H1 (cell line): ENCODE data around the gene KRTAP4-1. TPM values are rescaled to one million over a fixed set of nuclear protein-coding genes. Genes with fewer than 3 reads are reported as not detected.

Experiments used
- CTCF ChIA-PET: fragments of 300-600 bp; sonication (Branson Sonifier 250); formaldehyde crosslinking; loops from one replicate; lab custom pipeline; 2021; ENCODE audit not compliant: partially characterized antibody; lab: Charles Lee
- POLR2A ChIA-PET: fragments of 300-600 bp; sonication (Branson Sonifier 250); formaldehyde crosslinking; loops from one replicate; lab custom pipeline; 2021; ENCODE audit warnings: inconsistent platforms; ENCODE audit not compliant: partially characterized antibody; lab: Charles Lee
- DNase-seq, 2 experiments: peaks; one replicate each; pipeline versions ENCODE4 v3.0.0 to v3.0.0-alpha.2; 2010 to 2022; ENCODE audit warnings: low spot score in 2 of 2, low read depth in 1 of 2, mixed read lengths in 1 of 2
- FAIRE-seq: peaks from 2 replicates; lab custom pipeline; 2011; peaks lifted over from hg19 to GRCh38; lab: Jason Lieb, UNC
- H2AFZ ChIP-seq: 2 replicates; pipeline ENCODE4 v1.8.1; 2012; ENCODE audit warnings: low read length, inconsistent platforms
- H2AK5ac ChIP-seq: 2 replicates; pipeline ENCODE4 v1.6.1; 2013; ENCODE audit warnings: low read depth, low read length
- H2BK120ac ChIP-seq: replicated peaks from 2 replicates; pipeline ENCODE3; 2013; ENCODE audit warnings: low read depth, low read length, inconsistent platforms
- H2BK12ac ChIP-seq: 2 replicates; pipeline ENCODE4 v1.6.1; 2013; ENCODE audit warnings: low read depth, low read length
- H2BK15ac ChIP-seq: 2 replicates; pipeline ENCODE4 v1.6.1; 2013; ENCODE audit warnings: low read length
- H2BK20ac ChIP-seq: 2 replicates; pipeline ENCODE4 v1.6.1; 2013; ENCODE audit warnings: low read length
- H2BK5ac ChIP-seq: 2 replicates; pipeline ENCODE4 v1.6.1; 2013; ENCODE audit warnings: low read depth, low read length
- H3K14ac ChIP-seq: 2 replicates; pipeline ENCODE4 v1.6.1; 2013; ENCODE audit warnings: inconsistent platforms; ENCODE audit not compliant: insufficient read length
- H3K18ac ChIP-seq: 2 replicates; pipeline ENCODE4 v1.6.1; 2013; ENCODE audit warnings: low read length; ENCODE audit errors: extremely low read depth
- H3K23ac ChIP-seq: 2 replicates; pipeline ENCODE4 v1.6.1; 2013; ENCODE audit warnings: inconsistent platforms; ENCODE audit not compliant: insufficient read length
- H3K23me2 ChIP-seq: 2 replicates; pipeline ENCODE4 v1.6.1; 2013; ENCODE audit warnings: low read depth, low read length
- H3K27ac ChIP-seq: 2 replicates; pipeline ENCODE4 v1.6.1; 2011; ENCODE audit warnings: low read depth, low read length, inconsistent platforms
- H3K27me3 ChIP-seq, 4 experiments: replicated peaks in 1 of 4; 1 replicate in 1 of 4; 2 replicates in 3 of 4; pipeline versions ENCODE4 v1.6.1 to v1.8.1; 2011 to 2013; ENCODE audit warnings: low read length in 3 of 4, mild to moderate bottlenecking in 3 of 4, inconsistent platforms in 2 of 4, mixed read lengths in 2 of 4, moderate library complexity in 1 of 4; ENCODE audit not compliant: control insufficient read depth in 3 of 4, insufficient read depth in 3 of 4; ENCODE audit errors: extremely low read depth in 1 of 4
- H3K36me3 ChIP-seq, 4 experiments: 2 replicates each; pipeline versions ENCODE4 v1.6.1 to v1.8.1; 2011 to 2013; ENCODE audit warnings: mild to moderate bottlenecking in 4 of 4, low read length in 3 of 4, moderate library complexity in 2 of 4, control low read depth in 1 of 4, inconsistent platforms in 1 of 4; ENCODE audit not compliant: insufficient read depth in 4 of 4, control insufficient read depth in 2 of 4
- H3K4ac ChIP-seq: replicated peaks from 2 replicates; pipeline ENCODE3; 2013; ENCODE audit warnings: low read length, low read depth, mixed read lengths, inconsistent platforms; ENCODE audit not compliant: insufficient read length
- H3K4me1 ChIP-seq, 4 experiments: replicated peaks in 1 of 4; 1 replicate in 1 of 4; 2 replicates in 3 of 4; pipeline versions ENCODE4 v1.6.1 to v1.8.1; 2011 to 2013; ENCODE audit warnings: low read length in 3 of 4, inconsistent platforms in 2 of 4, mixed read lengths in 1 of 4; ENCODE audit not compliant: insufficient read depth in 4 of 4, control insufficient read depth in 3 of 4
- H3K4me2 ChIP-seq, 2 experiments: 2 replicates each; pipeline versions ENCODE4 v1.6.1 to v1.8.1; 2011 to 2013; ENCODE audit warnings: low read depth in 2 of 2, low read length in 2 of 2, control low read depth in 1 of 2, inconsistent platforms in 1 of 2, mild to moderate bottlenecking in 1 of 2; ENCODE audit not compliant: insufficient read depth in 1 of 2
- H3K4me3 ChIP-seq, 4 experiments: fragments of 200-600, 300-600 bp in 1 of 4; sonication (generic), shearing (Covaris generic), sonication (Bioruptor Twin) in 1 of 4; 2 replicates each; pipeline versions ENCODE4 v1.5.1 to v1.8.1; 2011 to 2016; ENCODE audit warnings: low read length in 4 of 4, low read depth in 3 of 4, control low read depth in 2 of 4, inconsistent platforms in 2 of 4, mild to moderate bottlenecking in 2 of 4, mixed read lengths in 1 of 4, moderate library complexity in 1 of 4; ENCODE audit not compliant: insufficient read depth in 2 of 4; ENCODE audit errors: extremely low read depth in 1 of 4
- H3K56ac ChIP-seq: replicated peaks from 2 replicates; pipeline ENCODE3; 2013; ENCODE audit warnings: low read depth, mild to moderate bottlenecking, mixed read lengths, low read length, inconsistent platforms; ENCODE audit not compliant: insufficient read length
- H3K79me1 ChIP-seq: 2 replicates; pipeline ENCODE4 v1.6.1; 2013; ENCODE audit warnings: low read depth, low read length, control low read depth
- H3K79me2 ChIP-seq, 2 experiments: 2 replicates each; pipeline versions ENCODE4 v1.6.1 to v1.8.1; 2012 to 2013; ENCODE audit warnings: low read length in 2 of 2, mild to moderate bottlenecking in 2 of 2, inconsistent platforms in 1 of 2; ENCODE audit not compliant: insufficient read depth in 2 of 2, control insufficient read depth in 1 of 2
- H3K9ac ChIP-seq, 4 experiments: replicated peaks in 1 of 4; 1 replicate in 1 of 4; 2 replicates in 3 of 4; pipeline versions ENCODE4 v1.6.1 to v1.8.1; 2011 to 2013; ENCODE audit warnings: low read depth in 3 of 4, low read length in 3 of 4, control low read depth in 2 of 4, mild to moderate bottlenecking in 2 of 4, moderate library complexity in 2 of 4, inconsistent platforms in 1 of 4; ENCODE audit errors: extremely low read depth in 1 of 4
- H3K9me3 ChIP-seq, 2 experiments: 2 replicates each; pipeline versions ENCODE4 v1.6.1 to v1.8.1; 2012 to 2013; ENCODE audit warnings: mild to moderate bottlenecking in 2 of 2, moderate library complexity in 2 of 2, control low read depth in 1 of 2, inconsistent platforms in 1 of 2, low read depth in 1 of 2, low read length in 1 of 2, mixed read lengths in 1 of 2; ENCODE audit not compliant: insufficient read depth in 2 of 2
- H4K20me1 ChIP-seq, 2 experiments: replicated peaks in 1 of 2; 2 replicates each; pipeline versions ENCODE3 to v1.8.1; 2011 to 2013; ENCODE audit warnings: inconsistent platforms in 2 of 2, low read length in 2 of 2, mild to moderate bottlenecking in 1 of 2; ENCODE audit not compliant: insufficient read depth in 2 of 2, control insufficient read depth in 1 of 2
- H4K5ac ChIP-seq: 2 replicates; pipeline ENCODE4 v1.6.1; 2013; ENCODE audit warnings: low read length, low read depth, mixed read lengths, inconsistent platforms; ENCODE audit not compliant: insufficient read length
- H4K8ac ChIP-seq: 2 replicates; pipeline ENCODE4 v1.8.0; 2013; ENCODE audit warnings: mild to moderate bottlenecking, moderate library complexity, low read length, inconsistent platforms; ENCODE audit not compliant: insufficient read depth; ENCODE audit errors: extremely low read depth
- H4K91ac ChIP-seq: replicated peaks from 2 replicates; pipeline ENCODE3; 2013; ENCODE audit warnings: low read length, mixed read lengths, inconsistent platforms; ENCODE audit not compliant: insufficient read length
- BACH1 ChIP-seq: IDR thresholded peaks from 2 replicates; pipeline ENCODE4 v1.6.1; 2012; ENCODE audit warnings: low read length, improper control_type of control experiment
- BCL11A ChIP-seq, 2 experiments: IDR thresholded peaks; one replicate each; pipeline ENCODE4 v1.6.1; 2011; ENCODE audit warnings: low read depth in 2 of 2, low read length in 2 of 2, mild to moderate bottlenecking in 2 of 2
- CHD2 ChIP-seq: IDR thresholded peaks from 2 replicates; pipeline ENCODE4 v1.6.1; 2012; ENCODE audit warnings: low read length, improper control_type of control experiment
- CREB1 ChIP-seq: IDR thresholded peaks from 2 replicates; pipeline ENCODE4 v1.6.1; 2012; ENCODE audit warnings: inconsistent platforms
- EGR1 ChIP-seq: IDR thresholded peaks from 2 replicates; pipeline ENCODE4 v1.6.1; 2011; ENCODE audit warnings: low read depth, low read length, borderline replicate concordance
- GTF2F1 ChIP-seq: IDR thresholded peaks from 2 replicates; pipeline ENCODE4 v1.6.1; 2012; ENCODE audit warnings: low read depth, low read length, improper control_type of control experiment, borderline replicate concordance
- KDM4A ChIP-seq: IDR thresholded peaks from one replicate; pipeline ENCODE4 v1.7.1; 2012; ENCODE audit warnings: low read depth, mild to moderate bottlenecking, moderate library complexity, low read length, inconsistent platforms; ENCODE audit not compliant: severe bottlenecking
- PHF8 ChIP-seq: fragments of 200-600 bp; sonication (generic); conservative IDR thresholded peaks from 2 replicates; pipeline ENCODE4 v1.7.1; 2012; ENCODE audit warnings: low read depth, mild to moderate bottlenecking, inconsistent platforms, low read length, moderate library complexity
- RFX5 ChIP-seq: IDR thresholded peaks from 2 replicates; pipeline ENCODE4 v1.6.1; 2011; ENCODE audit warnings: low read depth, low read length, improper control_type of control experiment, borderline replicate concordance
- RXRA ChIP-seq: IDR thresholded peaks from 2 replicates; pipeline ENCODE4 v1.6.1; 2011; ENCODE audit warnings: low read depth, mild to moderate bottlenecking, low read length, moderate library complexity; ENCODE audit not compliant: insufficient read depth
- SAP30 ChIP-seq: fragments of 300-600 bp; sonication (generic); IDR thresholded peaks from 2 replicates; pipeline ENCODE4 v1.7.1; 2012; ENCODE audit warnings: low read length, moderate library complexity, mild to moderate bottlenecking, inconsistent platforms; ENCODE audit not compliant: insufficient read depth, insufficient replicate concordance
- SIX5 ChIP-seq: IDR thresholded peaks from 2 replicates; pipeline ENCODE4 v1.6.1; 2011; ENCODE audit warnings: mild to moderate bottlenecking, low read depth, low read length
- SP2 ChIP-seq: IDR thresholded peaks from 2 replicates; pipeline ENCODE4 v1.6.1; 2012; ENCODE audit warnings: mild to moderate bottlenecking, low read length, inconsistent platforms
- TAF1 ChIP-seq: IDR thresholded peaks from 2 replicates; pipeline ENCODE4 v1.6.1; 2011; ENCODE audit warnings: mild to moderate bottlenecking, low read depth, low read length
- WGBS, 2 experiments: shearing (Covaris generic) in 1 of 2; methylation state at CpG; one replicate each; pipeline versions ENCODE4 v1.1.6 to v1.1.7; 2013 to 2015; ENCODE audit warnings: low lambda C conversion rate in 2 of 2, mixed read lengths in 2 of 2, inconsistent platforms in 1 of 2, low coverage in 1 of 2, missing lambda C conversion rate in 1 of 2; ENCODE audit not compliant: insufficient replicate concordance in 2 of 2, insufficient coverage in 1 of 2, insufficient read length in 1 of 2; ENCODE audit errors: extremely low coverage in 1 of 2, missing lambda C conversion rate in 1 of 2; 5-methylcytosine and 5-hydroxymethylcytosine counted together
- polyA plus RNA-seq, 7 experiments: library from polyadenylated mRNA; depleted of rRNA in 3 of 7; stranded (reverse) in 5 of 7; unstranded in 2 of 7; fragments of >200 nt in 5 of 7; fragments of 200-250 nt in 2 of 7; gene quantifications; 1 replicate in 5 of 7; 2 replicates in 1 of 7; 4 replicates in 1 of 7; pipeline versions ENCODE4 v1.2.1 to v1.2.3, GENCODE V29; 2011 to 2013; ENCODE audit warnings: missing spikeins in 2 of 7, mixed read lengths in 2 of 7
- total RNA-seq: library from RNA; stranded (reverse); fragmentation: NEBNext Ultra II Directional; extraction: Animal tissue kit (Norgen Biotek cat#: 25700); gene quantifications from 2 replicates; pipeline ENCODE4 v1.2.1, GENCODE V29; 2021

Gene KRTAP4-1
- total and polyA plus RNA-seq, 2 of the 8 experiments (the other 6 are each of a cell fraction or from before 2014, with no cell fraction given), result not detected

DNA sequence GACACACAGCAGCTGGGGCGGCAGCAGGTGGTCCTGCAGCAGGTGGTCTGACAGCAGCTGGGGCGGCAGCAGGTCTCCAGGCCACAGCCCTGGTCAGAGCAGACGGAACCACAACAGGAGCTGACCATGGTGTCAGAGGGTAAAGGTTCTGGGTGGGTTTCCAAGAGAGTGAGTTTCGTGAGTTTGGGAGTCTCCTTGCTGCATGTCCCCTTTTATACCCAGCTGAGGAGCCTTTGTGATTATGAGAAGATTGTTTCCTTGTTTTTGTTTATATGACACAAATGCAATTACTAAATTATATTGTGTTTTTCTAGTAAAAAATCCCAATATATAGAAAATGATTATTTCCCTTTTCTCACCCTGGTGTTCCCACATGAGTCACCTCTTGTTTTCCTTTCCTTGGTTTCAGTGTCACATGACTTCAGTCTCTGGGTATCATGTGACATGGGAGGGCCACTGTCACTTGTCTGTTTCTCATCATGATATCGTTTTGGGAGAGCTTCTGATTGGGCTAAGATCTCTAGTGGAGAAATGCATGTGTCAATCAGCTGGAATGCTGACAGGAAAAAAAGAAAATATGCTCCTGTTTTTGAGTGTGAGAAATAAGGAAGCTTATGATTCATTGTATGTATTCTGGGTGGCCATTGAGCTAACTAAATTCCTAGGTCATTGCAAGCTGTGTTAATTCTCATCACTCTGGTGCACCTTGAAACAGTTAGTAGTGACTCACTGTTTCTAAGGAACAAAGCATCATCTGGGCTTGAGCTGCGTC is 44.2 kb downstream of the KRTAP4-1 start, which contains the start of gene KRTAP4-6:
KRTAP4-6 (minus strand) TSS at position 185 of the 772 bp plus-strand sequence; CDS start at position 128, 57 bp downstream.
- Histone ChIP-seq H2AK5ac (no peak within 1 kb of the TSS), H3K27me3 (no peaks in the 10 kb centered on the region), H3K14ac (no peak within 1 kb of the TSS), H3K9ac (no peak within 1 kb of the TSS), H4K8ac (no peak within 1 kb of the TSS), H2BK15ac (no peak within 1 kb of the TSS), H3K18ac (no peak within 1 kb of the TSS), H3K4me1 (no peaks in the 10 kb centered on the region), H2BK12ac (no peak within 1 kb of the TSS), H3K79me1 (no peaks in the 10 kb centered on the region), H3K56ac (no peak within 1 kb of the TSS), H3K27ac (no peak within 1 kb of the TSS), H3K4me2 (no peak within 1 kb of the TSS), H3K79me2 (no peaks in the 10 kb centered on the region), H2BK20ac (no peak within 1 kb of the TSS), H3K4me3 (no peak within 1 kb of the TSS), H4K5ac (no peak within 1 kb of the TSS), H3K23ac (no peak within 1 kb of the TSS), H4K20me1 (no peaks in the 10 kb centered on the region), H3K4ac (no peak within 1 kb of the TSS), H3K9me3 (peaks cover 12% of the 10 kb centered on the region in 2 experiments; a peak in 3 of 4 replicates), H4K91ac (no peak within 1 kb of the TSS), H2BK120ac (no peak within 1 kb of the TSS), H3K36me3 (no peaks in the 10 kb centered on the region), H2BK5ac (no peak within 1 kb of the TSS), H3K23me2 (no peaks in the 10 kb centered on the region), H2AFZ (no peak within 1 kb of the TSS)
- FAIRE-seq, result no peak
- POLR2A ChIA-PET, result no interaction called here
- CTCF ChIA-PET, result interaction anchor here (0.6 to 1.0 kb wide), 2 partner anchors 9 to 174 kb away, joined by 3 read pairs; partner anchors contain the start of gene KRTAP4-5
- no peak for DNase-seq
- 89% methylated on average over 6 of the region's 6 CpGs; no CpG with 5 or more reads in 1 of the 2 experiments for WGBS, 2 experiments
- TF ChIP-seq GTF2F1 (no peak), SIX5 (no peak), BACH1 (no peak), RFX5 (no peak), EGR1 (no peak), SP2 (no peak), TAF1 (no peak), PHF8 (no peak), CREB1 (no peak), BCL11A (IDR thresholded peaks at IDR 0.05; ENCODE audit: low read depth in 2 of 2, low read length in 2 of 2) (no peak), KDM4A (no peak), CHD2 (no peak), SAP30 (no peak), RXRA (no peak)
